GM21717 (cell line): ENCODE measurements around the gene UGT1A4.
"Not testable (repeated sequence)": the region's sequence is repeated elsewhere in the genome, so short reads cannot be mapped to it uniquely, and the experiment has no call there.

Experiments
- ATAC-seq: cut with Tn5 transposase; IDR thresholded peaks from one replicate; pipeline ENCODE4 v1.9.1; 2021; ENCODE audit warnings: mild to moderate bottlenecking, moderate library complexity; ENCODE audit not compliant: unreplicated experiment

UGT1A4 gene

GRCh38 chr2:233699424-233700027, 19.0 kb upstream of the UGT1A4 start:
- ATAC-seq, result no peak

- ATAC-seq, result no peak
These were observed 18.4 kb upstream of the UGT1A4 start for GRCh38 chr2:233700028-233700635.

GRCh38 chr2:233700842-233701241, 17.7 kb upstream of the UGT1A4 start:
- ATAC-seq, result not testable (repeated sequence)

- ATAC-seq, result no peak
These were observed 16.3 kb upstream of the UGT1A4 start for GRCh38 chr2:233702238-233702637.

- ATAC-seq, result no peak
These were observed 12.5 kb upstream of the UGT1A4 start for GRCh38 chr2:233705911-233706506.

- no peak for ATAC-seq
These were observed 11.8 kb upstream of the UGT1A4 start for GRCh38 chr2:233706720-233707119.

- no peak for ATAC-seq
These were observed 10.4 kb upstream of the UGT1A4 start for GRCh38 chr2:233707940-233708644.

- ATAC-seq, result no peak
These were observed 9.6 kb upstream of the UGT1A4 start for GRCh38 chr2:233708942-233709341.

- ATAC-seq, result peak; percentile 69
These were observed 7.1 kb upstream of the UGT1A4 start for GRCh38 chr2:233711312-233712008.

- no peak for ATAC-seq
These were observed 5.8 kb upstream of the UGT1A4 start, which contains the start of gene UGT1A5 for GRCh38 chr2:233712611-233713261. Gene UGT1A5 (plus strand): TSS chr2:233712907. CDS start chr2:233712992, 85 bp downstream.

GRCh38 chr2:233713262-233713615, 5.3 kb upstream of the UGT1A4 start:
- no peak for ATAC-seq

GRCh38 chr2:233714121-233714520, 4.4 kb upstream of the UGT1A4 start:
- ATAC-seq, result no peak

GRCh38 chr2:233728723-233729301, 10.3 kb downstream of the UGT1A4 start, which contains the start of gene UGT1A3:
Gene UGT1A3 (plus strand): TSS chr2:233729042. CDS start chr2:233729127, 85 bp downstream.
- no peak for ATAC-seq

- ATAC-seq, result not testable (repeated sequence)
These were observed 18.5 kb downstream of the UGT1A4 start for GRCh38 chr2:233736868-233737653.

GRCh38 chr2:233740870-233741269, 22.3 kb downstream of the UGT1A4 start:
- ATAC-seq, result no peak

- no peak for ATAC-seq
These were observed 25.1 kb downstream of the UGT1A4 start for GRCh38 chr2:233743464-233744259.

GRCh38 chr2:233745073-233745755, 26.7 kb downstream of the UGT1A4 start:
- no peak for ATAC-seq

- not testable (repeated sequence) for ATAC-seq
These were observed 27.3 kb downstream of the UGT1A4 start for GRCh38 chr2:233745838-233746237.
